Keratinocyte (primary cell): ENCODE data around the gene PCYOX1L. TPM values are rescaled to one million over a fixed set of nuclear protein-coding genes. Genes with fewer than 3 reads are reported as not detected.

Source experiments
- DNase-seq: peaks from one replicate; pipeline ENCODE4 v3.0.0-alpha.2; 2011; ENCODE audit warnings: low read depth, missing footprints, low spot score
- FAIRE-seq: peaks from 2 replicates; lab custom pipeline; 2011; peaks lifted over from hg19 to GRCh38; lab: Jason Lieb, UNC
- H2AFZ ChIP-seq: 2 replicates; pipeline ENCODE4 v1.6.0; 2012; ENCODE audit warnings: low read length, control low read depth, inconsistent platforms; ENCODE audit not compliant: control insufficient read depth
- H3K27ac ChIP-seq: 2 replicates; pipeline ENCODE4 v1.5.1; 2011; ENCODE audit warnings: low read length; ENCODE audit not compliant: control insufficient read depth, insufficient read depth
- H3K27me3 ChIP-seq: 3 replicates; pipeline ENCODE4 v1.6.0; 2011; ENCODE audit warnings: low read length; ENCODE audit not compliant: control insufficient read depth, insufficient read depth; ENCODE audit errors: extremely low read depth
- H3K36me3 ChIP-seq, 2 experiments: 2 replicates in 1 of 2; 3 replicates in 1 of 2; pipeline ENCODE4 v1.5.1; 2011; ENCODE audit warnings: low read length in 2 of 2, mild to moderate bottlenecking in 1 of 2; ENCODE audit not compliant: control insufficient read depth in 2 of 2, insufficient read depth in 2 of 2; ENCODE audit errors: extremely low read depth in 1 of 2
- H3K4me1 ChIP-seq: 3 replicates; pipeline ENCODE4 v1.5.1; 2011; ENCODE audit warnings: low read length; ENCODE audit not compliant: control insufficient read depth, insufficient read depth; ENCODE audit errors: extremely low read depth
- H3K4me2 ChIP-seq: 3 replicates; pipeline ENCODE4 v1.6.0; 2011; ENCODE audit warnings: low read depth, low read length; ENCODE audit not compliant: control insufficient read depth, insufficient read depth; ENCODE audit errors: extremely low read depth
- H3K4me3 ChIP-seq, 3 experiments: fragments of 200-600 bp in 1 of 3; sonication (generic) in 1 of 3; 2 replicates in 2 of 3; 3 replicates in 1 of 3; pipeline ENCODE4 v1.5.1; 2011 to 2016; ENCODE audit warnings: low read length in 3 of 3, mild to moderate bottlenecking in 3 of 3, control low read depth in 2 of 3, inconsistent platforms in 1 of 3, low read depth in 1 of 3, mixed read lengths in 1 of 3, mixed run types in 1 of 3, moderate library complexity in 1 of 3; ENCODE audit not compliant: control insufficient read depth in 2 of 3, insufficient read depth in 2 of 3; ENCODE audit errors: extremely low read depth in 1 of 3
- H3K79me2 ChIP-seq: 2 replicates; pipeline ENCODE4 v1.6.0; 2012; ENCODE audit warnings: low read length; ENCODE audit not compliant: control insufficient read depth, insufficient read depth
- H3K9ac ChIP-seq: 3 replicates; pipeline ENCODE4 v1.6.0; 2011; ENCODE audit warnings: low read length; ENCODE audit not compliant: control insufficient read depth, insufficient read depth; ENCODE audit errors: extremely low read depth
- H3K9me1 ChIP-seq: 3 replicates; pipeline ENCODE4 v1.6.0; 2011; ENCODE audit warnings: low read length; ENCODE audit not compliant: control insufficient read depth, insufficient read depth; ENCODE audit errors: extremely low read depth
- H3K9me3 ChIP-seq: 2 replicates; pipeline ENCODE4 v1.5.1; 2012; ENCODE audit warnings: low read depth, low read length; ENCODE audit not compliant: control insufficient read depth
- H4K20me1 ChIP-seq: 3 replicates; pipeline ENCODE4 v1.6.0; 2011; ENCODE audit warnings: low read length; ENCODE audit not compliant: control insufficient read depth, insufficient read depth; ENCODE audit errors: extremely low read depth
- CTCF ChIP-seq, 3 experiments: IDR thresholded peaks in 1 of 3; conservative IDR thresholded peaks in 1 of 3; optimal IDR thresholded peaks in 1 of 3; 2 replicates in 2 of 3; 3 replicates in 1 of 3; pipeline versions ENCODE3 to v1.5.1; 2011; ENCODE audit warnings: low read length in 3 of 3, mild to moderate bottlenecking in 3 of 3, moderate library complexity in 2 of 3, control low read depth in 1 of 3, inconsistent platforms in 1 of 3; ENCODE audit not compliant: insufficient read depth in 2 of 3; ENCODE audit errors: extremely low read depth in 1 of 3
- EZH2 ChIP-seq: IDR thresholded peaks from one replicate; pipeline ENCODE4 v1.6.1; 2012; ENCODE audit warnings: inconsistent platforms, mild to moderate bottlenecking, low read length, moderate library complexity
- dilution Hi-C: fragments of 300-500 bp; cut with MboI; formaldehyde crosslinking; loops from one replicate; pipeline ENCODE4 v1.7.0; 2020; ENCODE audit warnings: low sequenced_read_pairs; ENCODE audit not compliant: extremely low pct_ligation_motif_present
- polyA plus RNA-seq, 5 experiments: library from polyadenylated mRNA; depleted of rRNA in 3 of 5; stranded (reverse) in 3 of 5; stranded (forward) in 1 of 5; unstranded in 1 of 5; fragments of >200 nt; gene quantifications; 1 replicate in 1 of 5; 2 replicates in 3 of 5; 3 replicates in 1 of 5; pipeline versions ENCODE4 v1.2.1 to v1.2.3, GENCODE V29; 2011 to 2012; ENCODE audit warnings: missing spikeins in 2 of 5, low read depth in 1 of 5, low replicate concordance in 1 of 5

The PCYOX1L gene
- polyA plus RNA-seq, 1 donor (not counting 4 experiments of a cell fraction or from before 2014, with no cell fraction given): 9.5 TPM

- dilution Hi-C loops: no loop called here
- TF ChIP-seq EZH2: no peak
- no peak for TF ChIP-seq CTCF (optimal IDR thresholded peaks at IDR 0.05 in 1 of 3, IDR thresholded peaks at IDR 0.05 in 1 of 3, conservative IDR thresholded peaks at IDR 0.05 in 1 of 3; ENCODE audit: extremely low read depth in 1 of 3, insufficient read depth in 2 of 3, low read length in 3 of 3)
Measured at GRCh38 chr5:149372932-149373331, 15.1 kb downstream of the PCYOX1L start.

GRCh38 chr5:149374303-149374702, 16.5 kb downstream of the PCYOX1L start:
- no peak overlapping the region for H3K4me3 ChIP-seq
- no peak overlapping the region for H3K4me2 ChIP-seq
- no peaks in the 10 kb centered on the region for H3K9me1 ChIP-seq
- H3K9ac ChIP-seq: no peak overlapping the region
- DNase-seq (no peak), FAIRE-seq (no peak)
- no peak for TF ChIP-seq CTCF (optimal IDR thresholded peaks at IDR 0.05 in 1 of 3, IDR thresholded peaks at IDR 0.05 in 1 of 3, conservative IDR thresholded peaks at IDR 0.05 in 1 of 3; ENCODE audit: extremely low read depth in 1 of 3, insufficient read depth in 2 of 3, low read length in 3 of 3)
- no peak for TF ChIP-seq EZH2
- no peaks in the 10 kb centered on the region for H3K36me3 ChIP-seq
- no peaks in the 10 kb centered on the region for H3K79me2 ChIP-seq
- no peak overlapping the region for H3K27ac ChIP-seq
- H2AFZ ChIP-seq: no peak overlapping the region
- H3K27me3 ChIP-seq: no peaks in the 10 kb centered on the region
- H3K4me1 ChIP-seq: peaks cover 4% of the 10 kb centered on the region
- H3K9me3 ChIP-seq: no peaks in the 10 kb centered on the region
- no peaks in the 10 kb centered on the region for H4K20me1 ChIP-seq
- dilution Hi-C loops: no loop called here

More at GRCh38 chr5:149372932-149373331, 15.1 kb downstream of the PCYOX1L start:
- Histone ChIP-seq H3K9me3 (no peaks in the 10 kb centered on the region), H3K36me3 (no peaks in the 10 kb centered on the region), H3K79me2 (no peaks in the 10 kb centered on the region), H4K20me1 (no peaks in the 10 kb centered on the region), H3K27me3 (no peaks in the 10 kb centered on the region), H2AFZ (no peak overlapping the region), H3K9ac (no peak overlapping the region), H3K4me2 (no peak overlapping the region), H3K9me1 (no peaks in the 10 kb centered on the region), H3K27ac (no peak overlapping the region), H3K4me1 (no peaks in the 10 kb centered on the region), H3K4me3 (no peak overlapping the region)
- DNase-seq: no peak
- FAIRE-seq: no peak
